CD14-positive monocyte (primary cell): Measurements from ENCODE around the gene PAQR5. TPM values are rescaled to one million over a fixed set of nuclear protein-coding genes. Genes with fewer than 3 reads are reported as not detected.

Source experiments
- DNase-seq, 3 donors: peaks; one replicate each; pipeline ENCODE4 v3.0.0-alpha.2; 2011 to 2022
- H2AFZ ChIP-seq: 2 replicates; pipeline ENCODE4 v1.6.0; 2012; ENCODE audit warnings: mild to moderate bottlenecking, low read depth, low read length, inconsistent platforms; ENCODE audit not compliant: insufficient read depth, poor library complexity, severe bottlenecking
- H3K27ac ChIP-seq, 2 donors: 1 replicate in 1 of 2; 2 replicates in 1 of 2; pipeline ENCODE4 v1.5.1; 2012 to 2013; ENCODE audit warnings: low read length in 2 of 2, control low read depth in 1 of 2, inconsistent platforms in 1 of 2, low read depth in 1 of 2, mild to moderate bottlenecking in 1 of 2
- H3K27me3 ChIP-seq, 2 donors: one replicate each; pipeline versions ENCODE4 v1.6.0 to v1.6.1; 2011 to 2013; ENCODE audit warnings: low read length in 2 of 2; ENCODE audit not compliant: control insufficient read depth in 2 of 2, insufficient read depth in 2 of 2
- H3K36me3 ChIP-seq, 2 donors: replicated peaks in 1 of 2; 1 replicate in 1 of 2; 2 replicates in 1 of 2; pipeline versions ENCODE4 v1.5.1 to v1.6.1; 2012 to 2013; ENCODE audit warnings: low read length in 2 of 2, control low read depth in 1 of 2, inconsistent platforms in 1 of 2, mild to moderate bottlenecking in 1 of 2; ENCODE audit not compliant: insufficient read depth in 2 of 2, control insufficient read depth in 1 of 2
- H3K4me1 ChIP-seq, 2 donors: 1 replicate in 1 of 2; 2 replicates in 1 of 2; pipeline versions ENCODE4 v1.5.1 to v1.6.1; 2012 to 2013; ENCODE audit warnings: low read length in 2 of 2, control low read depth in 1 of 2, inconsistent platforms in 1 of 2, mild to moderate bottlenecking in 1 of 2, moderate library complexity in 1 of 2; ENCODE audit not compliant: insufficient read depth in 2 of 2, control insufficient read depth in 1 of 2
- H3K4me2 ChIP-seq: replicated peaks from 2 replicates; pipeline ENCODE3; 2012; ENCODE audit warnings: low read length, moderate library complexity, mild to moderate bottlenecking; ENCODE audit not compliant: poor library complexity, severe bottlenecking; ENCODE audit errors: extremely low read depth
- H3K4me3 ChIP-seq, 3 experiments: fragments of 200-600 bp in 1 of 3; sonication (generic) in 1 of 3; replicated peaks in 1 of 3; 1 replicate in 2 of 3; 2 replicates in 1 of 3; pipeline ENCODE4 v1.5.1; 2011 to 2013; ENCODE audit warnings: low read length in 3 of 3, mild to moderate bottlenecking in 3 of 3, control low read depth in 2 of 3, low read depth in 2 of 3, inconsistent platforms in 1 of 3, moderate library complexity in 1 of 3
- H3K79me2 ChIP-seq: 2 replicates; pipeline ENCODE4 v1.6.0; 2012; ENCODE audit warnings: mild to moderate bottlenecking, control low read depth, inconsistent platforms, low read length, moderate library complexity; ENCODE audit not compliant: insufficient read depth
- H3K9ac ChIP-seq: 2 replicates; pipeline ENCODE4 v1.6.0; 2017; ENCODE audit warnings: low read length, mild to moderate bottlenecking; ENCODE audit not compliant: insufficient read depth, poor library complexity, severe bottlenecking
- H3K9me3 ChIP-seq, 2 donors: replicated peaks in 1 of 2; 1 replicate in 1 of 2; 2 replicates in 1 of 2; pipeline versions ENCODE4 v1.5.1 to v1.6.1; 2012 to 2013; ENCODE audit warnings: low read length in 2 of 2, control low read depth in 1 of 2; ENCODE audit not compliant: control insufficient read depth in 1 of 2, insufficient read depth in 1 of 2
- H4K20me1 ChIP-seq: 2 replicates; pipeline ENCODE4 v1.6.0; 2012; ENCODE audit warnings: mild to moderate bottlenecking, low read length, control low read depth, moderate library complexity; ENCODE audit not compliant: insufficient read depth
- H3K27ac Mint-ChIP-seq, 7 donors: one replicate each; pipeline ENCODE4 v1.8.0; 2020; ENCODE audit warnings: mild to moderate bottlenecking in 7 of 7, mixed read lengths in 7 of 7, moderate library complexity in 6 of 7, inconsistent platforms in 2 of 7
- H3K27me3 Mint-ChIP-seq, 3 donors: one replicate each; pipeline ENCODE4 v1.8.0; 2021 to 2022; ENCODE audit warnings: low read depth in 3 of 3, mild to moderate bottlenecking in 3 of 3, mixed read lengths in 3 of 3, moderate library complexity in 3 of 3, inconsistent platforms in 1 of 3
- H3K36me3 Mint-ChIP-seq, 2 donors: one replicate each; pipeline ENCODE4 v1.8.0; 2020; ENCODE audit warnings: mixed read lengths in 2 of 2, inconsistent platforms in 1 of 2, mild to moderate bottlenecking in 1 of 2
- H3K4me1 Mint-ChIP-seq: one replicate; pipeline ENCODE4 v1.8.0; 2020; ENCODE audit warnings: mild to moderate bottlenecking, mixed read lengths
- H3K4me3 Mint-ChIP-seq, 2 donors: one replicate each; pipeline ENCODE4 v1.8.0; 2020; ENCODE audit warnings: mild to moderate bottlenecking in 2 of 2, mixed read lengths in 2 of 2, moderate library complexity in 1 of 2
- H3K9me3 Mint-ChIP-seq, 7 donors: one replicate each; pipeline ENCODE4 v1.8.0; 2020 to 2022; ENCODE audit warnings: mixed read lengths in 7 of 7, mild to moderate bottlenecking in 6 of 7, moderate library complexity in 6 of 7, inconsistent platforms in 2 of 7
- CTCF ChIP-seq: fragments of 200-600 bp; IDR thresholded peaks from one replicate; pipeline ENCODE4 v1.8.0; 2022; ENCODE audit warnings: antibody characterized with exemption, mild to moderate bottlenecking
- WGBS: methylation state at CpG from one replicate; pipeline ENCODE4 v1.1.5; 2013; ENCODE audit warnings: missing lambda C conversion rate; ENCODE audit not compliant: insufficient coverage; 5-methylcytosine and 5-hydroxymethylcytosine counted together
- intact Hi-C, 2 donors: fragments of 100-400 bp; cut with micrococcal nuclease; formaldehyde crosslinking; loops; one replicate each; pipeline versions ENCODE4 v1.15.0 to v1.15.1; 2023
- polyA plus RNA-seq, 3 donors: library from polyadenylated mRNA; depleted of rRNA in 1 of 3; unstranded in 2 of 3; stranded (reverse) in 1 of 3; fragments of 300-500 nt in 2 of 3; fragments of >200 nt in 1 of 3; fragmentation: Illumina TruSeq in 2 of 3; gene quantifications; 1 replicate in 2 of 3; 2 replicates in 1 of 3; pipeline ENCODE4 v1.2.3, GENCODE V29; 2012 to 2021

The PAQR5 gene
- polyA plus RNA-seq, 3 donors = not detected

GRCh38 chr15:69280783-69281182 is 17.9 kb upstream of the PAQR5 start:
- no peaks in the 10 kb centered on the region for H3K4me1 Mint-ChIP-seq
- no peak overlapping the region for H3K27ac Mint-ChIP-seq
- H3K27me3 ChIP-seq = no peaks in the 10 kb centered on the region
- no peaks in the 10 kb centered on the region for H3K36me3 Mint-ChIP-seq
- no peak overlapping the region for H3K4me3 Mint-ChIP-seq
- TF ChIP-seq CTCF = no peak
- no peaks in the 10 kb centered on the region for H4K20me1 ChIP-seq
- intact Hi-C loops = no loop called here
- no peak overlapping the region for H3K4me3 ChIP-seq
- peaks cover 0 to 2% (median 0%) of the 10 kb centered on the region in 7 donors for H3K9me3 Mint-ChIP-seq
- no peak overlapping the region for H2AFZ ChIP-seq
- 72% methylated on average over 3 of the region's 5 CpGs for WGBS
- H3K36me3 ChIP-seq = no peaks in the 10 kb centered on the region
- no peaks in the 10 kb centered on the region for H3K9me3 ChIP-seq
- H3K79me2 ChIP-seq = no peaks in the 10 kb centered on the region
- peaks cover 2 to 8% (median 6%) of the 10 kb centered on the region in 3 donors for H3K27me3 Mint-ChIP-seq
- DNase-seq = no peak
- H3K27ac ChIP-seq = no peak overlapping the region
- H3K4me1 ChIP-seq = no peaks in the 10 kb centered on the region
- H3K9ac ChIP-seq = no peak overlapping the region
- H3K4me2 ChIP-seq = no peak overlapping the region

GRCh38 chr15:69282104-69282743 is 16.5 kb upstream of the PAQR5 start:
- Histone ChIP-seq H3K79me2 (no peaks in the 10 kb centered on the region), H3K27me3 (no peaks in the 10 kb centered on the region), H4K20me1 (no peaks in the 10 kb centered on the region), H3K4me2 (no peak overlapping the region), H3K9ac (no peak overlapping the region), H2AFZ (no peak overlapping the region), H3K36me3 (no peaks in the 10 kb centered on the region), H3K9me3 (no peaks in the 10 kb centered on the region), H3K27ac (no peak overlapping the region), H3K4me3 (no peak overlapping the region), H3K4me1 (no peaks in the 10 kb centered on the region)
- H3K4me1 Mint-ChIP-seq = no peaks in the 10 kb centered on the region
- WGBS = 90% methylated on average over 8 of the region's 9 CpGs
- intact Hi-C loops = no loop called here
- TF ChIP-seq CTCF = no peak
- H3K4me3 Mint-ChIP-seq = no peak overlapping the region
- H3K27ac Mint-ChIP-seq = no peak overlapping the region
- peaks cover 0 to 2% (median 0%) of the 10 kb centered on the region in 7 donors for H3K9me3 Mint-ChIP-seq
- no peaks in the 10 kb centered on the region for H3K36me3 Mint-ChIP-seq
- peaks cover 2 to 11% (median 4%) of the 10 kb centered on the region in 3 donors for H3K27me3 Mint-ChIP-seq
- DNase-seq = no peak
